Measurements from ENCODE around the gene SUCLG1.
A peak's percentile ranks its signal among the peaks of the same experiment; 100 is the strongest.

Gene SUCLG1

DNA sequence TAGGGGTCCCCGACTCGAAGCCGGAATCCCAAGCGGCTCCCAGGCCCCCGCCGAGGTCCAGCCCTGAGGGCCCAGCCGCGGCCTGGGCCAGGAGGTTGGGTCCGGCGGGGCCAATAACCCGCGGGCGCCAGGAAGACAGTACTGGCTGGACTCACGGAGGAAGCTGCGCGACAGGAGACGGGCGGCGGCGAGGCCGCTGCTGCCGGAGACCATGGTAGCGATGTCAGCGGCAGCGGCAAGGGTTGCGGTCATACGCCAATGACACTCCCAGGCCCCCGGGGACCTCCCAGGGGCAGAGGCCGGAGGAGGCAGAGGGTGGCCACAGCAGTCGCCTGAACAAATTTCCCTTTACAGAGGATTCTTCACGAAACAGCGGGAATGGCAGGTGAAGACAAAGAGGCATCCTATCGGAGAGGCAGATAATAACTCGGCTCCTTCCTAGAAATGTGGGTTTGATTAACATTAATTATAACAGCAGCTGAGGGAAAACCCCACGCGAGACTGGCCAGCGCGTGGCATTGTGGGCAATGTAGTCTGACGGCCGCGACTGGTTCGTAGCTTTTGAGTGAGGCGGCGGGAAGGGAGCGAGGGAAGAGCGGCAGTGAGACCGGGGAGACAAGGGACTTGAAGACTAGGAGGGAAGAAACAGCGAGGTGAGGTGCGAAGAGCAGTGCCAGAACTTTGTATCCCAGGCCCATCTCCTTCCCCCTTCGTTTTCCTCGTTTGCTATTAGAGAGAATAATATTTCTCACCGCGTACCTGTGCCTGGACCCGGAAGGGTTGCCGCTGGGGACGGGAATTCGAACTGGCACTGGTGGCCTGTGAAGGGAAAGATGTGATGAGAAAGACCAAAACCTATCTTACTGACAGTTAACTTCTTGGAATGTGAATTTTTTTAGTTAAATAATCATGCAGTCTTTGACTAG is at the start of gene SUCLG1:
Gene SUCLG1 (minus strand): TSS at position 263 of the 926 bp plus-strand sequence. CDS start 11 bp downstream, at position 252.
- Mint-ChIP-seq H3K9me3 (no peaks in the 10 kb centered on the region), H3K4me1 (ENCODE audit: low read depth) (peaks cover 46% of the 10 kb centered on the region), H3K27me3 (no peaks in the 10 kb centered on the region), H3K27ac (peak within 1 kb of the TSS; percentile 100), H3K4me3 (peak within 1 kb of the TSS; percentile 97), H3K36me3 (ENCODE audit: low read depth) (peaks cover 26% of the 10 kb centered on the region)
- peak; percentile 88 for DNase-seq

GRCh38 chr2:84498150-84498799 is 39.2 kb upstream of the SUCLG1 start:
- Mint-ChIP-seq H3K36me3 (ENCODE audit: low read depth) (no peaks in the 10 kb centered on the region), H3K4me3 (no peak overlapping the region), H3K9me3 (no peaks in the 10 kb centered on the region), H3K27me3 (no peaks in the 10 kb centered on the region), H3K4me1 (ENCODE audit: low read depth) (peaks cover 20% of the 10 kb centered on the region), H3K27ac (no peak overlapping the region)
- no peak for DNase-seq

DNA sequence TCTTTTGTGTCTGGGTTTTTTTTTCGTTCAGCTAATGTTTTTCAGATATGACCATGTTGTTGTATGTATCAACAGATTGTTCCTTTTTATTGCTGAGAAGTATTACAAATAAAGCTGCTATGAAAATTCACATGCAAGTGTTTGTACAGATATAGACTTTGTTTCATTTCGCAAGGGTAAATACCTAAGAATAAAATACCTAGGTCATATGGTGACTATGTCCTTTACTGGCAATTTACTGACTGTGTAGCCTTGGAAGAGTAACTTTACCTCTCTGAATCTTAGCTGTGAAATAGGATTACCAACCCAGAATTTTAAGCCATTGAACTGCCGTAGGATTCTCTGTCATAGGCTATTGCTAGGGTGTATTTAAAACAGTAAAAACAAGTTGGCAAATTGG is 38.2 kb upstream of the SUCLG1 start:
- H3K4me1 Mint-ChIP-seq (ENCODE audit: low read depth), result peaks cover 20% of the 10 kb centered on the region
- no peaks in the 10 kb centered on the region for H3K9me3 Mint-ChIP-seq
- no peaks in the 10 kb centered on the region for H3K36me3 Mint-ChIP-seq (ENCODE audit: low read depth)
- H3K4me3 Mint-ChIP-seq, result no peak overlapping the region
- no peak for DNase-seq
- H3K27me3 Mint-ChIP-seq, result no peaks in the 10 kb centered on the region
- H3K27ac Mint-ChIP-seq, result no peak overlapping the region

DNA sequence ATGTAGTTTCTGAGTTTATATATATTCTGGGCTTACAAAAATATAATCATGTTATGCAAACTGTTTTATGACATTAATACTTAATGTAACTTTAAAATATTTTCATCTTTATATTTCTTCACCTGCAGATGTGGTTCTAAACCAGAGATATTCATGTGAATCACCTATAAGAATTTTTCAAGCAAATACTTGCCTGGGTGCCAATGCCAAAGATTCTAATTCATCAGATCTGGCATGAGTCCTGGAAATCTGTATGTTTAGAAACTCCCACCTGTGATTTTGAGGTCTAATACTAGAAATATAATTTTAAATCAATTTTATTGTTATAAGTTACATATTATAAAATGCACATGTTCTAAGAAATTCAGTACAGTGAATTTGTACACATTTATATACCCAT is 37.3 kb upstream of the SUCLG1 start:
- H3K27me3 Mint-ChIP-seq, result no peaks in the 10 kb centered on the region
- DNase-seq, result no peak
- no peak overlapping the region for H3K4me3 Mint-ChIP-seq
- H3K4me1 Mint-ChIP-seq (ENCODE audit: low read depth), result peaks cover 20% of the 10 kb centered on the region
- no peaks in the 10 kb centered on the region for H3K36me3 Mint-ChIP-seq (ENCODE audit: low read depth)
- H3K9me3 Mint-ChIP-seq, result no peaks in the 10 kb centered on the region
- H3K27ac Mint-ChIP-seq, result no peak overlapping the region

DNA sequence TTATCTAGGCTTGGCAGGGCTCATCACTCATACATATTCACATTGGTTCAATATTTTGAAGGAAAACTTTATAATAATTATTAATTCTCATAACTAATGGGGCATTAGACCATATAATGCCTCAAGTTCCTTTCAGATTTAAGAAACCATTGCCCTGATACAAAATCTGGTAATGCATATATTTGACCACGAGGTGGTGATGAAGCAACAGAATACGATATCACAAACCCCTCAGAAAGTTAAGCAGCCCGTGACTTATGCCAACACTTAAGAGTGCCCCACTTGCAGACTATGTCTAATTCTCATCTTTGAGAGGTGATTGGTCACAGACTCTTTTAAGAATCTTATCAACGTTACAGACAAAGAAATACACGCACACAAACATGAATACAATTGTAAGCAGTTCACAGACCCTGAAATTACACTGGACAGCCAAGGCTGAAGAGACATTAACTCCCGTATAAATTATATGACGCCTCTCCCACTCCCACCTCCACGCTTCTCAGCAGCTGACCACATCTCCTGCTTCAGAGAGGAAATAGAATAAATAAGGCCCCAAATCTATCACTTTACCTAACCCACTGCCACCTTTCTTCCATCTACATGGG is 36.6 kb upstream of the SUCLG1 start:
- DNase-seq, result no peak
- H3K4me3 Mint-ChIP-seq, result no peak overlapping the region

DNA sequence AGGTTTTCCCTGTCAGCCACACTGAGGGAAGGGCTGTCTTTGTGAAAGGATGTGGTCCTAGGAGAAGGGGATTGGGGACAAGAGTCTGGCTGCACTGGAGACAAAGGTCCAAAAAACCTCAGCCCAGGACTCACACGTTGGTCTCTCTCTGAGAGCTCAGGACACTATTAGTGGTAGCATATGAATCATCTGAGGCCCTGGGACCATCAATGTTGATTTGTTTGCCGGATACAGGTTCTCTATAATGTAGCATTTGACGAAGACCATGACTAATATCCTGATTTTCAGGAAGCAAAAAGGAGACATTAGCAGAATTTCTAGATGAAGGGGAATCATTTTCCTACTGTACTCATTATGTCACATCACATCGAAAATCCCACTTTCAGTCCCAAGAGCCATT is 35.0 kb upstream of the SUCLG1 start:
- H3K9me3 Mint-ChIP-seq, result no peaks in the 10 kb centered on the region
- H3K27ac Mint-ChIP-seq, result no peak overlapping the region
- no peak overlapping the region for H3K4me3 Mint-ChIP-seq
- no peak for DNase-seq
- H3K27me3 Mint-ChIP-seq, result no peaks in the 10 kb centered on the region
- peaks cover 18% of the 10 kb centered on the region for H3K4me1 Mint-ChIP-seq (ENCODE audit: low read depth)
- no peaks in the 10 kb centered on the region for H3K36me3 Mint-ChIP-seq (ENCODE audit: low read depth)

More for the DNA sequence above, 36.6 kb upstream of the SUCLG1 start:
- Mint-ChIP-seq H3K36me3 (ENCODE audit: low read depth) (no peaks in the 10 kb centered on the region), H3K27me3 (no peaks in the 10 kb centered on the region), H3K27ac (no peak overlapping the region), H3K4me1 (ENCODE audit: low read depth) (peaks cover 20% of the 10 kb centered on the region), H3K9me3 (no peaks in the 10 kb centered on the region)

- Mint-ChIP-seq H3K27me3 (no peaks in the 10 kb centered on the region), H3K27ac (no peak overlapping the region), H3K36me3 (ENCODE audit: low read depth) (no peaks in the 10 kb centered on the region), H3K4me1 (ENCODE audit: low read depth) (peaks cover 15% of the 10 kb centered on the region), H3K4me3 (no peak overlapping the region), H3K9me3 (no peaks in the 10 kb centered on the region)
- no peak for DNase-seq
Measured at GRCh38 chr2:84493514-84493913, 34.4 kb upstream of the SUCLG1 start.

- Mint-ChIP-seq H3K4me3 (no peak overlapping the region), H3K36me3 (ENCODE audit: low read depth) (no peaks in the 10 kb centered on the region), H3K27me3 (no peaks in the 10 kb centered on the region), H3K9me3 (no peaks in the 10 kb centered on the region), H3K4me1 (ENCODE audit: low read depth) (peaks cover 8% of the 10 kb centered on the region), H3K27ac (no peak overlapping the region)
- DNase-seq, result no peak
Measured at GRCh38 chr2:84492571-84492970, 33.5 kb upstream of the SUCLG1 start.

DNA sequence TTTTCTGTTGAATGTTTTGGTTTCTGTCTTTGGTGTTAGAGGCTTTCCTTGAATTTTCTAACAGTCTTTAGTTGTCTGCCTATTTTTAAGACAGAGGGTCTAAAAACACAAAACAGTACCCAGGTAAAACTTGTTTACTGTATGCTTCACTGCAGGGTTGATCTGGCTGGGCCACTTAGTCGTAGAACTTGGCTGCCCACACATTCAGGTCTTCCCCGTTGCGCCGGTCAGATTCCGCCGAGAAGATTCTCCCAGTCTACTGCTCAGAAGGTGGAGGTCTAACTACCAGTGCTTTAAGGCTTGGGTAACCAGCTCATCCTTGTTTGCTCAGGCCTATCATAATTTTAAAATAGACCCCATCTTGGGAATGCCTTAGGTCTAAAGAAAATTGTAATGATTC is 32.7 kb upstream of the SUCLG1 start:
- H3K27ac Mint-ChIP-seq, result no peak overlapping the region
- H3K4me1 Mint-ChIP-seq (ENCODE audit: low read depth), result peaks cover 6% of the 10 kb centered on the region

GRCh38 chr2:84491256-84491655 is 32.2 kb upstream of the SUCLG1 start:
- Mint-ChIP-seq H3K9me3 (no peaks in the 10 kb centered on the region), H3K4me3 (no peak overlapping the region), H3K27me3 (no peaks in the 10 kb centered on the region), H3K36me3 (ENCODE audit: low read depth) (no peaks in the 10 kb centered on the region), H3K4me1 (ENCODE audit: low read depth) (peaks cover 6% of the 10 kb centered on the region), H3K27ac (no peak overlapping the region)
- no peak for DNase-seq

More for the DNA sequence above, 32.7 kb upstream of the SUCLG1 start:
- Mint-ChIP-seq H3K4me3 (no peak overlapping the region), H3K9me3 (no peaks in the 10 kb centered on the region), H3K36me3 (ENCODE audit: low read depth) (no peaks in the 10 kb centered on the region), H3K27me3 (no peaks in the 10 kb centered on the region)
- DNase-seq, result no peak

- Mint-ChIP-seq H3K27ac (no peak overlapping the region), H3K27me3 (no peaks in the 10 kb centered on the region), H3K4me1 (ENCODE audit: low read depth) (peaks cover 2% of the 10 kb centered on the region), H3K9me3 (no peaks in the 10 kb centered on the region), H3K36me3 (ENCODE audit: low read depth) (no peaks in the 10 kb centered on the region), H3K4me3 (no peak overlapping the region)
- no peak for DNase-seq
Measured at GRCh38 chr2:84487298-84487996, 28.4 kb upstream of the SUCLG1 start.

GRCh38 chr2:84486441-84487115 is 27.5 kb upstream of the SUCLG1 start:
- Mint-ChIP-seq H3K27me3 (no peaks in the 10 kb centered on the region), H3K4me3 (no peak overlapping the region), H3K27ac (no peak overlapping the region)

GRCh38 chr2:84483320-84483719 is 24.2 kb upstream of the SUCLG1 start:
- DNase-seq, result no peak
- no peak overlapping the region for H3K4me3 Mint-ChIP-seq
- H3K9me3 Mint-ChIP-seq, result no peaks in the 10 kb centered on the region
- no peak overlapping the region for H3K27ac Mint-ChIP-seq
- H3K27me3 Mint-ChIP-seq, result no peaks in the 10 kb centered on the region
- H3K4me1 Mint-ChIP-seq (ENCODE audit: low read depth), result peaks cover 19% of the 10 kb centered on the region
- no peaks in the 10 kb centered on the region for H3K36me3 Mint-ChIP-seq (ENCODE audit: low read depth)

More at GRCh38 chr2:84486441-84487115, 27.5 kb upstream of the SUCLG1 start:
- Mint-ChIP-seq H3K4me1 (ENCODE audit: low read depth) (peaks cover 11% of the 10 kb centered on the region), H3K9me3 (no peaks in the 10 kb centered on the region), H3K36me3 (ENCODE audit: low read depth) (no peaks in the 10 kb centered on the region)
- no peak for DNase-seq

- no peaks in the 10 kb centered on the region for H3K27me3 Mint-ChIP-seq
- H3K36me3 Mint-ChIP-seq (ENCODE audit: low read depth), result peaks cover 3% of the 10 kb centered on the region
- no peak for DNase-seq
Measured at GRCh38 chr2:84482603-84483002, 23.5 kb upstream of the SUCLG1 start.

More at GRCh38 chr2:84482603-84483002, 23.5 kb upstream of the SUCLG1 start:
- Mint-ChIP-seq H3K27ac (no peak overlapping the region), H3K4me1 (ENCODE audit: low read depth) (peaks cover 19% of the 10 kb centered on the region), H3K9me3 (peaks cover 3% of the 10 kb centered on the region), H3K4me3 (no peak overlapping the region)
